DOHH2 (cell line): ENCODE measurements around the gene ACTL10.

ENCODE experiments used
- EZH2phosphoT487 ChIP-seq: fragments of 200-600 bp; sonication (generic); IDR thresholded peaks from 2 replicates; pipeline ENCODE4 v1.6.1; 2017; ENCODE audit warnings: borderline replicate concordance, mild to moderate bottlenecking, antibody characterized with exemption, low read length, moderate library complexity, mixed read lengths
- TF ChIP-seq, protein P1 (sequence below): fragments of 200-600 bp; sonication (generic); IDR thresholded peaks from one replicate; pipeline ENCODE4 v1.5.1; 2014; ENCODE audit warnings: antibody characterized with exemption, mild to moderate bottlenecking, low read depth, low read length; ENCODE audit not compliant: poor library complexity, severe bottlenecking

DNA sequence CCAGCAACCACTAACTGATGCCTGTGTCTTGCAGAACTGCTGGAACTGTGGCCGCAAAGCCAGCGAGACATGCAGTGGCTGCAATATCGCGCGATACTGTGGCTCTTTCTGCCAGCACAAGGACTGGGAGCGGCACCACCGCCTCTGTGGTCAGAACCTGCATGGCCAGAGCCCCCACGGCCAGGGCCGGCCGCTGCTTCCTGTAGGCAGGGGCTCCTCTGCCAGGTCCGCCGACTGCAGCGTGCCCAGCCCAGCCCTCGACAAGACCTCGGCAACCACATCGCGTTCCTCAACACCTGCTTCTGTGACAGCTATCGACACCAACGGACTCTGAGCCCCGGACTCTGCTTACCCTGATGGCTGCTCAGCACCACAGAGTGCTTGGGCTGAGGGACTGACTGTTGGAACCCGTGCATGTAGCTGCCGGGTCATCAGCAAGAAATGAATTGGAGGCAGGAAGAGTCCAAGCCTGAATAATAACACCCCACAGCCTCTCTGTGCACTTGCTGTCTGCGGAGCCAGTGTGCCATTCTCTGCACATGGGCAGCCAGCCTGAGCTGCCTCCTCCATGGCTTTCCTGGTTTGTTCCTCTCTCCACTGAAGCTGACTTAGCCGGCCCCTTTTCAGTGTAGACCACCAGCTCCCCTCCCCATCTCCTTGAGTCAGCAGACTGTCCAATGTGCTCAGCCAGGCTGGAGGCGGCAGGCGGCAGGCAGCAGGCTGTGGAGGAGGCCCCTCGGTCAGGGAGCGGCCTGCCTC is 22.3 kb upstream of the ACTL10 start:
- TF ChIP-seq, protein P1, sequence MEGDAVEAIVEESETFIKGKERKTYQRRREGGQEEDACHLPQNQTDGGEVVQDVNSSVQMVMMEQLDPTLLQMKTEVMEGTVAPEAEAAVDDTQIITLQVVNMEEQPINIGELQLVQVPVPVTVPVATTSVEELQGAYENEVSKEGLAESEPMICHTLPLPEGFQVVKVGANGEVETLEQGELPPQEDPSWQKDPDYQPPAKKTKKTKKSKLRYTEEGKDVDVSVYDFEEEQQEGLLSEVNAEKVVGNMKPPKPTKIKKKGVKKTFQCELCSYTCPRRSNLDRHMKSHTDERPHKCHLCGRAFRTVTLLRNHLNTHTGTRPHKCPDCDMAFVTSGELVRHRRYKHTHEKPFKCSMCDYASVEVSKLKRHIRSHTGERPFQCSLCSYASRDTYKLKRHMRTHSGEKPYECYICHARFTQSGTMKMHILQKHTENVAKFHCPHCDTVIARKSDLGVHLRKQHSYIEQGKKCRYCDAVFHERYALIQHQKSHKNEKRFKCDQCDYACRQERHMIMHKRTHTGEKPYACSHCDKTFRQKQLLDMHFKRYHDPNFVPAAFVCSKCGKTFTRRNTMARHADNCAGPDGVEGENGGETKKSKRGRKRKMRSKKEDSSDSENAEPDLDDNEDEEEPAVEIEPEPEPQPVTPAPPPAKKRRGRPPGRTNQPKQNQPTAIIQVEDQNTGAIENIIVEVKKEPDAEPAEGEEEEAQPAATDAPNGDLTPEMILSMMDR, result no peak
- TF ChIP-seq EZH2phosphoT487, result no peak
